Spleen (tissue), 7 donors: ENCODE results near the gene GRID2.

Source experiments
- POLR2A ChIP-seq, 3 donors: fragments of 450-650 bp; IDR thresholded peaks; one replicate each; pipeline ENCODE4 v1.5.1; 2017; ENCODE audit warnings: antibody characterized with exemption in 3 of 3, mild to moderate bottlenecking in 1 of 3
- TF ChIP-seq, protein P1 (sequence below), 11 experiments: fragments of 200-600 bp in 7 of 11; fragments of 450-650 bp in 4 of 11; sonication (generic) in 4 of 11; IDR thresholded peaks in 8 of 11; conservative IDR thresholded peaks in 3 of 11; 1 replicate in 7 of 11; 2 replicates in 4 of 11; pipeline versions ENCODE4 v1.4.0 to v1.8.0; 2016 to 2021; ENCODE audit warnings: antibody characterized with exemption in 11 of 11, inconsistent platforms in 4 of 11, mild to moderate bottlenecking in 1 of 11
- donor health status: DM: no; HTN: no; CAD: no; lungs with moderate emphysema.
- donor health status: DM: no; HTN: no; CAD: no.
- donor health status: DM: no; HTN: no; CAD: no.

DNA sequence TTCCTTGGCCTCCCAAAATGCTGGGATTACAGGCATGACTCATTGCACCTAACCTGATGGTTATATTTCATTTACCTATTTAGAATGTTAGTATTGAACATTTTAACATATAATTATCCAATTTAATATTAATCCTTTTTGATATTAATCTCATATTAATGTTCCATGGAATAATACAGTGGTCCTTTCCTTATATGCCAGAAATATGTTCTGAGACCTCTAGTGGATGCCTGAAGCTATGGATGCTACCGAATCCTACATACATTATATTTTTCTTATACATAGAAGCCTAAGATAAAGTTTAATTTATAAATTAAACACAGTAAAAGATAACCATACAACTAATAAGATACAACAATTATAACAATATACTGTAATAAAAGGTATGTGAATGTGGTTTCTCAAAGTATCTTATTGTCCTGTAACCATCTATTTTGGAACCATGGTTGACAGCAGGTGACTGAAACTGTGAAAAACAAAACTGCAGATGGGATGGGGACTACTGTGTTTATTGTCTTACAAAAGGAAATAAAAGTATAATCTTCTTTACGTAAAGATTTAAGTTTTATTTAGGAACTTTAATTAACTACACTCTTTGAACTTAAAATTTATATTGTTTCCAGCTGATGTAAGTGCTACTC is 431.4 kb downstream of the GRID2 start:
- TF ChIP-seq POLR2A (IDR thresholded peaks at IDR 0.05) = no peak
- TF ChIP-seq, protein P1, sequence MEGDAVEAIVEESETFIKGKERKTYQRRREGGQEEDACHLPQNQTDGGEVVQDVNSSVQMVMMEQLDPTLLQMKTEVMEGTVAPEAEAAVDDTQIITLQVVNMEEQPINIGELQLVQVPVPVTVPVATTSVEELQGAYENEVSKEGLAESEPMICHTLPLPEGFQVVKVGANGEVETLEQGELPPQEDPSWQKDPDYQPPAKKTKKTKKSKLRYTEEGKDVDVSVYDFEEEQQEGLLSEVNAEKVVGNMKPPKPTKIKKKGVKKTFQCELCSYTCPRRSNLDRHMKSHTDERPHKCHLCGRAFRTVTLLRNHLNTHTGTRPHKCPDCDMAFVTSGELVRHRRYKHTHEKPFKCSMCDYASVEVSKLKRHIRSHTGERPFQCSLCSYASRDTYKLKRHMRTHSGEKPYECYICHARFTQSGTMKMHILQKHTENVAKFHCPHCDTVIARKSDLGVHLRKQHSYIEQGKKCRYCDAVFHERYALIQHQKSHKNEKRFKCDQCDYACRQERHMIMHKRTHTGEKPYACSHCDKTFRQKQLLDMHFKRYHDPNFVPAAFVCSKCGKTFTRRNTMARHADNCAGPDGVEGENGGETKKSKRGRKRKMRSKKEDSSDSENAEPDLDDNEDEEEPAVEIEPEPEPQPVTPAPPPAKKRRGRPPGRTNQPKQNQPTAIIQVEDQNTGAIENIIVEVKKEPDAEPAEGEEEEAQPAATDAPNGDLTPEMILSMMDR (IDR thresholded peaks at IDR 0.05 in 8 of 11, conservative IDR thresholded peaks at IDR 0.05 in 3 of 11) = no peak
